CD14-positive monocyte (primary cell): ENCODE measurements around the gene ARL16. TPM values are rescaled to one million over a fixed set of nuclear protein-coding genes. Genes with fewer than 3 reads are reported as not detected.

Experiments used
- DNase-seq, 3 donors: peaks; one replicate each; pipeline ENCODE4 v3.0.0-alpha.2; 2011 to 2022
- H2AFZ ChIP-seq: 2 replicates; pipeline ENCODE4 v1.6.0; 2012; ENCODE audit warnings: mild to moderate bottlenecking, low read depth, low read length, inconsistent platforms; ENCODE audit not compliant: insufficient read depth, poor library complexity, severe bottlenecking
- H3K27ac ChIP-seq, 2 donors: 1 replicate in 1 of 2; 2 replicates in 1 of 2; pipeline ENCODE4 v1.5.1; 2012 to 2013; ENCODE audit warnings: low read length in 2 of 2, control low read depth in 1 of 2, inconsistent platforms in 1 of 2, low read depth in 1 of 2, mild to moderate bottlenecking in 1 of 2
- H3K27me3 ChIP-seq, 2 donors: one replicate each; pipeline versions ENCODE4 v1.6.0 to v1.6.1; 2011 to 2013; ENCODE audit warnings: low read length in 2 of 2; ENCODE audit not compliant: control insufficient read depth in 2 of 2, insufficient read depth in 2 of 2
- H3K36me3 ChIP-seq, 2 donors: replicated peaks in 1 of 2; 1 replicate in 1 of 2; 2 replicates in 1 of 2; pipeline versions ENCODE4 v1.5.1 to v1.6.1; 2012 to 2013; ENCODE audit warnings: low read length in 2 of 2, control low read depth in 1 of 2, inconsistent platforms in 1 of 2, mild to moderate bottlenecking in 1 of 2; ENCODE audit not compliant: insufficient read depth in 2 of 2, control insufficient read depth in 1 of 2
- H3K4me1 ChIP-seq, 2 donors: 1 replicate in 1 of 2; 2 replicates in 1 of 2; pipeline versions ENCODE4 v1.5.1 to v1.6.1; 2012 to 2013; ENCODE audit warnings: low read length in 2 of 2, control low read depth in 1 of 2, inconsistent platforms in 1 of 2, mild to moderate bottlenecking in 1 of 2, moderate library complexity in 1 of 2; ENCODE audit not compliant: insufficient read depth in 2 of 2, control insufficient read depth in 1 of 2
- H3K4me2 ChIP-seq: replicated peaks from 2 replicates; pipeline ENCODE3; 2012; ENCODE audit warnings: low read length, moderate library complexity, mild to moderate bottlenecking; ENCODE audit not compliant: poor library complexity, severe bottlenecking; ENCODE audit errors: extremely low read depth
- H3K4me3 ChIP-seq, 3 experiments: fragments of 200-600 bp in 1 of 3; sonication (generic) in 1 of 3; replicated peaks in 1 of 3; 1 replicate in 2 of 3; 2 replicates in 1 of 3; pipeline ENCODE4 v1.5.1; 2011 to 2013; ENCODE audit warnings: low read length in 3 of 3, mild to moderate bottlenecking in 3 of 3, control low read depth in 2 of 3, low read depth in 2 of 3, inconsistent platforms in 1 of 3, moderate library complexity in 1 of 3
- H3K79me2 ChIP-seq: 2 replicates; pipeline ENCODE4 v1.6.0; 2012; ENCODE audit warnings: mild to moderate bottlenecking, control low read depth, inconsistent platforms, low read length, moderate library complexity; ENCODE audit not compliant: insufficient read depth
- H3K9ac ChIP-seq: 2 replicates; pipeline ENCODE4 v1.6.0; 2017; ENCODE audit warnings: low read length, mild to moderate bottlenecking; ENCODE audit not compliant: insufficient read depth, poor library complexity, severe bottlenecking
- H3K9me3 ChIP-seq, 2 donors: replicated peaks in 1 of 2; 1 replicate in 1 of 2; 2 replicates in 1 of 2; pipeline versions ENCODE4 v1.5.1 to v1.6.1; 2012 to 2013; ENCODE audit warnings: low read length in 2 of 2, control low read depth in 1 of 2; ENCODE audit not compliant: control insufficient read depth in 1 of 2, insufficient read depth in 1 of 2
- H4K20me1 ChIP-seq: 2 replicates; pipeline ENCODE4 v1.6.0; 2012; ENCODE audit warnings: mild to moderate bottlenecking, low read length, control low read depth, moderate library complexity; ENCODE audit not compliant: insufficient read depth
- H3K27ac Mint-ChIP-seq, 7 donors: one replicate each; pipeline ENCODE4 v1.8.0; 2020; ENCODE audit warnings: mild to moderate bottlenecking in 7 of 7, mixed read lengths in 7 of 7, moderate library complexity in 6 of 7, inconsistent platforms in 2 of 7
- H3K27me3 Mint-ChIP-seq, 3 donors: one replicate each; pipeline ENCODE4 v1.8.0; 2021 to 2022; ENCODE audit warnings: low read depth in 3 of 3, mild to moderate bottlenecking in 3 of 3, mixed read lengths in 3 of 3, moderate library complexity in 3 of 3, inconsistent platforms in 1 of 3
- H3K36me3 Mint-ChIP-seq, 2 donors: one replicate each; pipeline ENCODE4 v1.8.0; 2020; ENCODE audit warnings: mixed read lengths in 2 of 2, inconsistent platforms in 1 of 2, mild to moderate bottlenecking in 1 of 2
- H3K4me1 Mint-ChIP-seq: one replicate; pipeline ENCODE4 v1.8.0; 2020; ENCODE audit warnings: mild to moderate bottlenecking, mixed read lengths
- H3K4me3 Mint-ChIP-seq, 2 donors: one replicate each; pipeline ENCODE4 v1.8.0; 2020; ENCODE audit warnings: mild to moderate bottlenecking in 2 of 2, mixed read lengths in 2 of 2, moderate library complexity in 1 of 2
- H3K9me3 Mint-ChIP-seq, 7 donors: one replicate each; pipeline ENCODE4 v1.8.0; 2020 to 2022; ENCODE audit warnings: mixed read lengths in 7 of 7, mild to moderate bottlenecking in 6 of 7, moderate library complexity in 6 of 7, inconsistent platforms in 2 of 7
- WGBS: methylation state at CpG from one replicate; pipeline ENCODE4 v1.1.5; 2013; ENCODE audit warnings: missing lambda C conversion rate; ENCODE audit not compliant: insufficient coverage; 5-methylcytosine and 5-hydroxymethylcytosine counted together
- intact Hi-C, 2 donors: fragments of 100-400 bp; cut with micrococcal nuclease; formaldehyde crosslinking; loops; one replicate each; pipeline versions ENCODE4 v1.15.0 to v1.15.1; 2023
- polyA plus RNA-seq, 3 donors: library from polyadenylated mRNA; depleted of rRNA in 1 of 3; unstranded in 2 of 3; stranded (reverse) in 1 of 3; fragments of 300-500 nt in 2 of 3; fragments of >200 nt in 1 of 3; fragmentation: Illumina TruSeq in 2 of 3; gene quantifications; 1 replicate in 2 of 3; 2 replicates in 1 of 3; pipeline ENCODE4 v1.2.3, GENCODE V29; 2012 to 2021
- TF ChIP-seq, protein P1 (sequence below): fragments of 200-600 bp; IDR thresholded peaks from one replicate; pipeline ENCODE4 v1.8.0; 2022; ENCODE audit warnings: antibody characterized with exemption, mild to moderate bottlenecking

ARL16 gene
- polyA plus RNA-seq, 3 donors = 17.6 to 43.0 (median 28.7) TPM

DNA sequence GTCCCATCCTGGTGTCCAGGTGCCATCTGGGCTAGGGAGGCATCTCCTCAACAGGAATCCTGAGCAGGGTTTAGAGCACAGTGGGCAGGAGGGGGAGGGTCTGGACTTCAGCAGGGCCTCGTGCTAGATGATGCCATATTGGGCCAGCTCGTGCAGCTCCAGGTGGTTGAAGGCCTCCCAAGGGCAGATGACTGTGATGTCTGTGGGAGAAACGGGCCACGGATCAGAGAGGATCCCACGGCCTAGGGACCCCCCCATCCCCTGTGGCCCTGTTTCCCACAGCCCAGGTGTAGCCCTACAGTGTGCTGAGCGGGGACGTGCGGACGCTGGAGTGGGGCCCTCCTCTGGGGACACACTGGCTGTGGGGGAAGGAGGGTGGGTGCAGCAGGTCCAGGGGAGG is 32.6 kb downstream of the ARL16 start:
- TF ChIP-seq, protein P1, sequence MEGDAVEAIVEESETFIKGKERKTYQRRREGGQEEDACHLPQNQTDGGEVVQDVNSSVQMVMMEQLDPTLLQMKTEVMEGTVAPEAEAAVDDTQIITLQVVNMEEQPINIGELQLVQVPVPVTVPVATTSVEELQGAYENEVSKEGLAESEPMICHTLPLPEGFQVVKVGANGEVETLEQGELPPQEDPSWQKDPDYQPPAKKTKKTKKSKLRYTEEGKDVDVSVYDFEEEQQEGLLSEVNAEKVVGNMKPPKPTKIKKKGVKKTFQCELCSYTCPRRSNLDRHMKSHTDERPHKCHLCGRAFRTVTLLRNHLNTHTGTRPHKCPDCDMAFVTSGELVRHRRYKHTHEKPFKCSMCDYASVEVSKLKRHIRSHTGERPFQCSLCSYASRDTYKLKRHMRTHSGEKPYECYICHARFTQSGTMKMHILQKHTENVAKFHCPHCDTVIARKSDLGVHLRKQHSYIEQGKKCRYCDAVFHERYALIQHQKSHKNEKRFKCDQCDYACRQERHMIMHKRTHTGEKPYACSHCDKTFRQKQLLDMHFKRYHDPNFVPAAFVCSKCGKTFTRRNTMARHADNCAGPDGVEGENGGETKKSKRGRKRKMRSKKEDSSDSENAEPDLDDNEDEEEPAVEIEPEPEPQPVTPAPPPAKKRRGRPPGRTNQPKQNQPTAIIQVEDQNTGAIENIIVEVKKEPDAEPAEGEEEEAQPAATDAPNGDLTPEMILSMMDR = no peak
- H4K20me1 ChIP-seq = no peaks in the 10 kb centered on the region
- H3K4me2 ChIP-seq = no peak overlapping the region
- no peak for DNase-seq
- H3K4me1 ChIP-seq = peaks cover 11 to 15% of the 10 kb centered on the region in 2 donors
- peaks cover 11 to 30% of the 10 kb centered on the region in 2 donors for H3K27me3 ChIP-seq
- intact Hi-C loops = no loop called here
- Mint-ChIP-seq H3K9me3 (peaks cover 10 to 26% (median 19%) of the 10 kb centered on the region in 7 donors), H3K27ac (no peak overlapping the region), H3K36me3 (peaks cover 2 to 6% of the 10 kb centered on the region in 2 donors), H3K27me3 (peaks cover 36 to 54% (median 51%) of the 10 kb centered on the region in 3 donors), H3K4me3 (no peak overlapping the region), H3K4me1 (peaks cover 12% of the 10 kb centered on the region)
- no peak overlapping the region for H3K4me3 ChIP-seq
- no peaks in the 10 kb centered on the region for H3K79me2 ChIP-seq
- no peak overlapping the region for H3K27ac ChIP-seq
- H3K9ac ChIP-seq = no peak overlapping the region
- 93% methylated on average over 5 of the region's 9 CpGs for WGBS
- H3K36me3 ChIP-seq = no peaks in the 10 kb centered on the region
- H3K9me3 ChIP-seq = peaks cover 13 to 16% of the 10 kb centered on the region in 2 donors
- no peak overlapping the region for H2AFZ ChIP-seq

DNA sequence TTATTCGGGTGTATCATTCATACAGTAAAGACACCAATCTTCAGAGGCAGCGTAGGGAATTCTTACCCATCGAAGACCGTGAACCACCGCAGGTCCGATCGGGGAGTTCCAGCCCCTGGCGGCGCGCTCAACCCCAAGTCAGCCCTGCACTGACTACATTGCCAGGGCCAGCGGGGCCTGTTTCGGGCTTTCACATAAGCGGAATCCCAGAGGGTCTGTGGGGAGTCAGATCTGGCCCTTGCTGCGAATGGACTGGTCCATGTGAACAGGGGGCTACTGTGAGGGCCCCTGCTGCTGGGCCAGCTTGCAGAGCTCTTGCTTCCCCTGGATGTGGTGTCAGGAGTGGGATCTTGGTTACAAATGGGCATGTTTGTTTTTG is 34.9 kb downstream of the ARL16 start:
- Histone ChIP-seq H3K36me3 (no peaks in the 10 kb centered on the region), H3K27ac (no peak overlapping the region), H3K4me3 (no peak overlapping the region), H3K9me3 (peaks cover 13 to 16% of the 10 kb centered on the region in 2 donors), H3K9ac (no peak overlapping the region), H2AFZ (no peak overlapping the region), H3K4me1 (peaks cover 11 to 12% of the 10 kb centered on the region in 2 donors), H3K4me2 (no peak overlapping the region), H4K20me1 (no peaks in the 10 kb centered on the region), H3K27me3 (peaks cover 11 to 30% of the 10 kb centered on the region in 2 donors), H3K79me2 (no peaks in the 10 kb centered on the region)
- Mint-ChIP-seq H3K36me3 (peaks cover 2 to 6% of the 10 kb centered on the region in 2 donors), H3K4me1 (peaks cover 7% of the 10 kb centered on the region), H3K27me3 (peaks cover 30 to 45% (median 42%) of the 10 kb centered on the region in 3 donors), H3K27ac (no peak overlapping the region), H3K4me3 (peak overlapping the region in 1 of 2 donors; percentile 71), H3K9me3 (peaks cover 10 to 26% (median 19%) of the 10 kb centered on the region in 7 donors)
- intact Hi-C loops = no loop called here
- 74% methylated on average over 12 of the region's 14 CpGs for WGBS
- DNase-seq = no peak
- TF ChIP-seq, protein P1 = no peak
